ENCODE measurements around the gene CD69.

CD69 gene

DNA sequence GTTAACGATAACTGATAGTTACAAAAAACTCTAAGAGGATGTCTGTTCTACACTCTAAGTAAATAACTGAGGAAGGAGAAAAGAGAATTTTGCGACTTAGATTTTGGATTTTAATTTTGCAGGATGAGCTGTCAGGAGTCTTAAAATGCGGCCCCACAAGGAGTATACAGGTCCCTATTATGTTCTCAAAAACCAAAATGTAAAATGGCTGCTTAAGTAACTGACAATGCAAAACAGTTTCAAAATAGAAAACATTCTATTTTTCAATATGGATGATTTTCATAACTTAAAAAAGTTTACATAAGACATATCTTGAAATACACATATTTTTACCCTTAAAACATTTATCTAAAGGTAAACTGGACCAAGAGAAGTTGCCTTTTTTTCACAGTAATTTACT, 2.6 kb downstream of the CD69 start:
- peak overlapping the region; percentile 98 for H3K4me3 Mint-ChIP-seq
- peaks cover 72% of the 10 kb centered on the region for H3K36me3 Mint-ChIP-seq (ENCODE audit: low read depth)

DNA sequence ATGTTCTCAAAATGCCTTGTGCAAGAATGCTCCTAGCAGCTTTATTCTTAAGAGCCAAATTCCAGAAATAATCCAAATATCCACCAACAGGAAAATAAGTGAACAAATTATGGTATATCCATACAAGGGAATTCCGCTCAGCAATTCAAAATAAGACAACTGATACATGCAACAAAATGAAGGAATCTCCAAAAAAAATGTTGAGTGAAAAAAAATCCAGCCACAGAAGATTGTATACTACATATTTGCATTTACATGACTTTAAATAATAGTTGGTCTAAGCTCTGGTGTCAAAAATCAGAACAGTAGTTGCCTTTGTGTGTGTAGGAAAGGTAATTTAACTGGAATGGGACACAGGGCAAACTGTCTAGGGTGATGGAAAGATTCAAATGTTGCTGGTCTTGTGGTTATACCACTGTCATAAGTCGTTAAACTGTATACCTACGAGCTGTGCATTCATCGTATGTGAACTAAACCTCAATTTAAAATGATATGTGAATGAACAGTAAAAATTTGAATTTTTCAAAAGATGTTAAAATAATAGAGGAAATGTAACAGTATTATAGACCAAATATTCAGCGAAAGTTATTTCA, 3.2 kb downstream of the CD69 start:
- Mint-ChIP-seq H3K9me3 (no peaks in the 10 kb centered on the region), H3K4me3 (peak overlapping the region; percentile 98), H3K36me3 (ENCODE audit: low read depth) (peaks cover 78% of the 10 kb centered on the region), H3K4me1 (ENCODE audit: low read depth) (peaks cover 70% of the 10 kb centered on the region), H3K27ac (peak overlapping the region; percentile 94), H3K27me3 (no peaks in the 10 kb centered on the region)

More for the DNA sequence above, 2.6 kb downstream of the CD69 start:
- H3K4me1 Mint-ChIP-seq (ENCODE audit: low read depth), result peaks cover 67% of the 10 kb centered on the region
- peak overlapping the region; percentile 94 for H3K27ac Mint-ChIP-seq
- no peaks in the 10 kb centered on the region for H3K9me3 Mint-ChIP-seq
- H3K27me3 Mint-ChIP-seq, result no peaks in the 10 kb centered on the region

DNA sequence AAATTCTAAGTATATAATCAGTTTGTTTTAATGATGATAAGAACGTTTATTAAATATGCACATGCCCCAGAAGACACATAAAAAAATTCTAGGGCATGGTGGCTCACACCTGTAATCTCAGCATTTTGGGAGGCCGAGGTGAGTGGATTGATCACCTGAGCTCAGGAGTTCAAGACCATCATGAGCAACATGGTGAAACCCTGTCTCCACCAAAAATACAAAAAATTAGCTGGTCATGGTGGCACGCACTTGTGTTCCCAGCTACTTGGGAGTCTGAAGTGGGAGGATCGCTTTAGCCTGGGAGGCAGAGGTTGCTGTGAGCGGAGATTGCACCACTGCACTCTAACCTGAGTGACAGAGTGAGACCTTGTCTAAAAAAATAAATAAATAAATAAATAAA, 4.0 kb downstream of the CD69 start:
- Mint-ChIP-seq H3K4me1 (ENCODE audit: low read depth) (peaks cover 66% of the 10 kb centered on the region), H3K27me3 (no peaks in the 10 kb centered on the region), H3K9me3 (no peaks in the 10 kb centered on the region), H3K36me3 (ENCODE audit: low read depth) (peaks cover 82% of the 10 kb centered on the region), H3K4me3 (peak overlapping the region; percentile 98), H3K27ac (peak overlapping the region; percentile 94)

DNA sequence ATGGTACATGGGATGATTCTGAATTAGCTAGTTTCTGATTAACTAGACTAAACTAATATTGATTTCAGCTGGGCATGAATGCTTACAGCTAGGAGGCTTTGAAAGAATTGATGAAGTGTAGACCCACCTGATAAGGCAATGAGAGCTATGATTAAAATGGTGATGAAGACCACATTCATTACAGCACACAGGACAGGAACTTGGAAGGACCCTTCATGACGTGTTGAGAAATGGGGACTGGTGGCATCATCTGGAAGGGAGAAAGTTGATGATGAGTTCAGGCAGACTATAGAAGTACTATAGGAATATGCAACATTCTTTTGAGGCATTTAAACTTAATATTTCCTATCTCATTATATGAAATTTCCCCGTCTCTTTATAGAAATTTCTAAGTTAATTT, 4.5 kb downstream of the CD69 start:
- no peaks in the 10 kb centered on the region for H3K27me3 Mint-ChIP-seq
- H3K4me3 Mint-ChIP-seq, result peak overlapping the region; percentile 98
- peak overlapping the region; percentile 94 for H3K27ac Mint-ChIP-seq
- peaks cover 87% of the 10 kb centered on the region for H3K36me3 Mint-ChIP-seq (ENCODE audit: low read depth)
- H3K9me3 Mint-ChIP-seq, result no peaks in the 10 kb centered on the region
- H3K4me1 Mint-ChIP-seq (ENCODE audit: low read depth), result peaks cover 66% of the 10 kb centered on the region

DNA sequence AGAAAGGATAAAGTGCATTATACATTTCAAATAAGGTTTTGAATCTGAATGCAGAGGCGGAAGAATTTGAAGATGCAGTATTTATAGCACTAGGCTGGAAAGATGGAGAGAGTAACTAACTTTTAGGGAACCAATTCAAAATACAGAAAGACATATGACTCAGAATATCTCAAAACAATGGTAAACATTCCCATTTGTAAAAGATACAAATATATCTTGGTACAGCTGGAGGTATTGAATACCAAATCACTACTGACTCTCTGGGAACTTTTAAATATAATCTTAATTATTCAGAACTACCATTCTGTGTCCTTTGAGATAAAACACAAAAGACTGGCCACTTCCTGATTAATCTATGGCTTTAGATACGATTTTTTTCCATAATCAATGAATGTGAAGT, 5.1 kb downstream of the CD69 start:
- Mint-ChIP-seq H3K36me3 (ENCODE audit: low read depth) (peaks cover 87% of the 10 kb centered on the region), H3K4me1 (ENCODE audit: low read depth) (peaks cover 64% of the 10 kb centered on the region), H3K27me3 (no peaks in the 10 kb centered on the region), H3K9me3 (no peaks in the 10 kb centered on the region), H3K27ac (peak overlapping the region; percentile 88), H3K4me3 (peak overlapping the region; percentile 98)

DNA sequence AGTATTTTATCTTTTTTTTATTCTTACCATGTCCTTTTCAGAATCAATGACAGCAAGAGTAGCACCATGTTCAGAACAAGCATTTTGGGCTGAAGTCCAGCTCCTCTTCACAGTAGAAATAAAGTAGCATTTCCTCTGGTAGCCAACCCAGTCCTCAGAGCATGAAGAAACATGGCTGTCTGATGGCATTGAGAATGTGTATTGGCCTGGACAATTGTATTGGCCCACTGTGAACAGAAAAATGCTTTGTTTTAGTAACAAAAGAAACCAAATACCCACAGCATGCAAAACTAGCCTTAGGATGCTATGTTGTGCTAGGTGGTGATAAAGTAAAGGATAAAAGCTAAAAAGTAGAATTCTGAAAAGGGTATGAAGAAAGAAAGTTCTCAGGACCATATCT, 5.7 kb downstream of the CD69 start:
- Mint-ChIP-seq H3K4me1 (ENCODE audit: low read depth) (peaks cover 69% of the 10 kb centered on the region), H3K36me3 (ENCODE audit: low read depth) (peaks cover 84% of the 10 kb centered on the region), H3K27ac (peak overlapping the region; percentile 88), H3K4me3 (peak overlapping the region; percentile 98), H3K27me3 (no peaks in the 10 kb centered on the region), H3K9me3 (no peaks in the 10 kb centered on the region)

DNA sequence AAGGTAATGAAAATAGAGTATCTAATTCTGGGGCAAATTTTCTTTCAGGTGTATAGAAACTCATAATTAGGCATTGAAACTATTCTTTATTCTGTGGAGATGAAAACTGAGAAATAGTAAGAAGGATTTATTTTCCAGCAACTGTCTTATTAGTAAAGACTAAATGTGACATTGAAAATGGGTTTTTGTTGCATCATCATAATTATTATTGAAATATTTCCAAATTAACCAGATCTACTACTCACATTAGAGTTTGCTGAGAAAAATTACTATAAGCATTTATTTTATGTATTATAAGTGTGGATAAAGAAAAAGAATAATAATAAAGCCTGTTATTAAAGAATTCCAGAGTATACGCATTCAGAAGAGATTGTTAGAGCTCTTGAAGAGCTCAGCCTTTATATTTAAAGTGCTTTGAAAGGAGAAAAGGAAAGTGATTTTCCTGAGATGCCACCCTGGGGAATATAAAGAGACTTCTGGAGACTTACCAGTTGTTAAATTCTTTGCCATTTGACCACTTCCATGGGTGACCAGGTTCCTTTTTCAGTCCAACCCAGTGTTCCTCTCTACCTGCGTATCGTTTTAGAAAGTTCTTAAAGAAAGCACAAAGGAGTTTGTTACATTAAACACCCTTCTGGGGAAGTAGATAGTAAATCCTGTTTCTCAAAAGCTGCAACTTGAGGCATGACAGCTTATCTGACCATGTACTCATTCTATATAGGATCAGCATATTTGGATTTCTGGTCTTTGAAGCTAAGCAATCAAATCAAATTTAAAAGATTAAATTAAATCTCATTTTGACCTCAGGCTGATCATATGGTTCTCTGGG, 6.4 kb downstream of the CD69 start:
- H3K36me3 Mint-ChIP-seq (ENCODE audit: low read depth), result peaks cover 77% of the 10 kb centered on the region
- H3K4me3 Mint-ChIP-seq, result peak overlapping the region; percentile 98
- no peaks in the 10 kb centered on the region for H3K9me3 Mint-ChIP-seq
- H3K27me3 Mint-ChIP-seq, result no peaks in the 10 kb centered on the region
- peak overlapping the region; percentile 88 for H3K27ac Mint-ChIP-seq
- H3K4me1 Mint-ChIP-seq (ENCODE audit: low read depth), result peaks cover 72% of the 10 kb centered on the region

DNA sequence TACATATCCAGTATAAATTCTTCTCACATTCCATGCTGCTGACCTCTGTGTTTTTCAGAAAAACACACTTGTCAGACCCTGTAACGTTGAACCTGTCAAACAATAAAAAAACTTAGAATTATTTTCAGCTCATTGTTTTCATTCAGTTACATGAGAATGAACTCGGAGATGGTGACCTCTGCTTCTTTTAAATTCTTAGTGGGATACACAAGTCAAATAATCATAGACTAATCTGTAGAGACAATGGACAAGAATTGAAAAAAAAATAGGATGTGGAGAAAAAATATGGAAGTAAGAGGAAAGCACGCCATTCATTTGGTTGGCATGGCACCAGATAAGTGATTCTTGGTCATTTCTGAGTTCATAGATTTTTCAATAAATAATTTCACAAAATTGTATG, 7.2 kb downstream of the CD69 start:
- Mint-ChIP-seq H3K27me3 (no peaks in the 10 kb centered on the region), H3K4me3 (peak overlapping the region; percentile 78), H3K4me1 (ENCODE audit: low read depth) (peaks cover 76% of the 10 kb centered on the region), H3K36me3 (ENCODE audit: low read depth) (peaks cover 69% of the 10 kb centered on the region), H3K9me3 (no peaks in the 10 kb centered on the region), H3K27ac (peak overlapping the region; percentile 75)

DNA sequence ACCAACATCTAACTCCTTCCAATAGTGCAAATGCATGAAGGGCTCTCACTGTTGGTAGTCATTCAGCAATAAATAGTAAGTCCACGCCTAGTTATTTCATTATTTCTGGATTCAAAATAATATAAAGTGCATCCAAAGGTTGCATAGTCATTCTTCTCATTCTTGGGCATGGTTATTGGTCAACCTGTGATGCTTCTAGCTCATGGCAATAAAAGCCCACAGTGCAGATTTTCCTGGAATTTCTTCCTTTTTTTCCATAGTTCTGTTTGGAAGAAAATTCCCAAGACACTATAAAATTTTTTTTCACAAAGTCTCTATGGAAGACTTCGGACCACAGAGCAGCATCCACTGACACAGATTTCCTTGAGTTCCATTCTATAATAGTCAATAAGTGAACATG, 7.6 kb downstream of the CD69 start:
- peaks cover 77% of the 10 kb centered on the region for H3K4me1 Mint-ChIP-seq (ENCODE audit: low read depth)
- peaks cover 65% of the 10 kb centered on the region for H3K36me3 Mint-ChIP-seq (ENCODE audit: low read depth)

DNA sequence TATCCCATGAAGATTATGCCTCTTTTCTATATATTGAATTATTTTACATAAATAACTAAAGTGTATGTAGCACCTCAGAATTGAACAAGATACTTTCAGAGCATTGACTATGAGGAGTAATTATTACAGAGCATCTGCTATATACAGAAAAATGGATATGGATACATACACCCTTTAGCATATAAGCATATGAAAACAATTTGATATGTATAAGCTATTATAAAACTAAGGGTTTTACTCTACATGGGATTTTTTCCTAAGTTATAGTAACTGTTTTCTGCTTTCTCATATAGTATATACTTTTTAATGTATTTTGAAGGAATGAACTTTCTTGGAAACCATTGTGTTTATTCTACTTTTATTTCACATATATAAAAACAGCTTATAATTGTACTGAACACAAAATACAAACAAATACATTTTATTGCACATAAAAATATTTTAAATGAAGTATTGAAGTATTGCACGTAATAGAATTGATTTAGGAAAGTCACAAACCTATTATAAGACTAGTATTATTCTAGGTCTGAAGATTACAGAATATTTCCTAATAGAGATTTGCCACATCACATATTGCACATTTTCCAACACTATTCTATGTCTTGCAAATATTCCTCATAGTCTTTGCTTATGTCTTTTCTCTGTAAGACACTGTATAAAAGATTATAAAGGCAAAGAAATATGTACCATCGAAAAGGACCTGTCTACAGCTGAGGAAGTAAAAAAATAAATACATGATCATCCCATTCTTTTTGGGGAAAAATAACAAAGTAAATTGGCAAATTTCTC, 8.4 kb downstream of the CD69 start:
- Mint-ChIP-seq H3K4me1 (ENCODE audit: low read depth) (peaks cover 72% of the 10 kb centered on the region), H3K36me3 (ENCODE audit: low read depth) (peaks cover 57% of the 10 kb centered on the region)

More for the DNA sequence above, 7.6 kb downstream of the CD69 start:
- no peaks in the 10 kb centered on the region for H3K27me3 Mint-ChIP-seq
- H3K4me3 Mint-ChIP-seq, result peak overlapping the region; percentile 78
- peak overlapping the region; percentile 75 for H3K27ac Mint-ChIP-seq
- H3K9me3 Mint-ChIP-seq, result no peaks in the 10 kb centered on the region

DNA sequence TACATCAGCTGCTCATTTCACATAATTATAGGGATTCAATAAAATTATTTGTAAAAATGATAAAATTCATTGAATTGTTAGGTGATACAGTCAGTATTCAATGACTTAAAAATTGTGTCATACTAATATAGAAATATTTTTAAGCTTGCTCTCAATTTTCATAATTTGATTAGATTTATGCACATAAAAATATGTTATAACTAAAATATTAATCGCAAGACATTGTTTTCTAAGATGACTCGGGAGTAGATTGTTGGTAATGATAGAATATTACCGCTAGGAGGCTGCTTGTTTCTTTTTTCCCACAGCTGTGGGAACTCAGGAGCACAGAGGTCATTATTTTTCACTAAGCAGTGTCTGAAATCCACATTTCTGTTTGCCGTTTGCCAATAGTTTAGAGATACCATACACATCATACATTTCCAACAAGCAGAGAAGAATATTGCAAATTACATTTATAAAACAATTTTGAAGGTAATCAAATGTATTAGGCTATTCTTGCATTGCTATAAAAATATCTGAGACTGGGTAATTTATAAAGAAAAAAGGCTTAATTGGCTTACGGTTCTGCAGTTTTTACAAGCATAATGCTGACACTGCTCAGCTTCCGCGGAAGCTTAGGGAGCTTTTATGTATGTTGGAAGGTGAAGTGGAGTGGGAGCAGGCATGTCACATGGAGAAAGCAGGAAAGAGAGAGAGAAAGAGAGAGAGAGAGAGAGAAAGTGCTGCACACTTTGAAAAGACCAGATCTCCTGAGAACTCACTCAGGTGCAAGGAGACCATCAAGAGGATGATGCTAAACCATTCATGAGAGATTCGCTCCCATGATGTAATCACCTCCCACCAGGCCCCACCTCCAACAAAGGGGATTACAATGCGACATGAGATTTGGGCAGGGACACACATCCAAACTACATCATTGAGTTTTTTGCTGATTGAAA, 9.2 kb downstream of the CD69 start:
- Mint-ChIP-seq H3K9me3 (no peaks in the 10 kb centered on the region), H3K4me3 (peak overlapping the region; percentile 65), H3K27me3 (no peaks in the 10 kb centered on the region), H3K4me1 (ENCODE audit: low read depth) (peaks cover 64% of the 10 kb centered on the region), H3K36me3 (ENCODE audit: low read depth) (peaks cover 49% of the 10 kb centered on the region), H3K27ac (peak overlapping the region; percentile 78)

More for the DNA sequence above, 8.4 kb downstream of the CD69 start:
- no peaks in the 10 kb centered on the region for H3K27me3 Mint-ChIP-seq
- H3K27ac Mint-ChIP-seq, result peak overlapping the region; percentile 78
- H3K9me3 Mint-ChIP-seq, result no peaks in the 10 kb centered on the region
- peak overlapping the region; percentile 78 for H3K4me3 Mint-ChIP-seq

DNA sequence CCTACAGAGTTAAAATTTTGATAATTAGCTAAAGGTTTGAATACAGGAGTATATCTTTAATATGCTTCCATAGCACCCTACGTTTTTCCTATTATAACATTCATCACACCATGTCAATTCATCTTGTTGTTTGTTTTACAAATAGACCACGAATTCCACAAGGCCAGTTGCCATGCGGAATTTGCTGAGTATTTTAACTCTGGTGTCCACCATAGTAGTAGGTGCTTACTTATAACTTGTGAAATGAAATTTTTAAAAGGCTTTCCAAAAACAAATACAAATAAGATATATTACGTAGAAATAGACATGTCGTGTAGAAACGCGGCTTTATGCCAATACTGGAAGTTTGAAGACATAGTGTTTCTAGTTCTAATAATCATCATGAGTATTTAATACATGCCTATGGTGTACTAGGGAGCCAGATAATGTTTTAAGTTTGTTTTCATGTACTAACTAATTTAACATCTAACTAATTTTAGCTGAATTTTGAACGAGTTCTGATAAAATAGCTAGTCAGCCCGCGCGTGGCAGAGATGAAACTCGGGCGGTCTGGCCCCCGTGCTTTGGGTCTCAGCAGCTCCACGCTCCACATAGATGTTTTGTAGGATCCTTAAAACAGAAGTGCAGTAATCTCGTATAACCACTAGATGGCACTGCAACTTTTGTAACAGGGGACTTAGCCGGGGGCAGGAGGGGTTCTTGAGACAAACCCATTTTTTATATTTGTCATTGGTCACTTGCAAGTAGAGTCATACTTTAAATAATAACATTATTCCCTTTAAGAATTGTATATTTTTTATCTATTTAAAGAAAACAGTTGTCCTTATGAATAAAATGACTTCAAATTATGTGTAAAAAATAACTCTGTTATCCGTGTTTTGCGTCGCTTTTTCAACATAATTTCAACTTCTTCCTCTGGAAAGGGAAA, 10.2 kb downstream of the CD69 start:
- peaks cover 39% of the 10 kb centered on the region for H3K36me3 Mint-ChIP-seq (ENCODE audit: low read depth)
- no peaks in the 10 kb centered on the region for H3K9me3 Mint-ChIP-seq
- H3K27me3 Mint-ChIP-seq, result no peaks in the 10 kb centered on the region

DNA sequence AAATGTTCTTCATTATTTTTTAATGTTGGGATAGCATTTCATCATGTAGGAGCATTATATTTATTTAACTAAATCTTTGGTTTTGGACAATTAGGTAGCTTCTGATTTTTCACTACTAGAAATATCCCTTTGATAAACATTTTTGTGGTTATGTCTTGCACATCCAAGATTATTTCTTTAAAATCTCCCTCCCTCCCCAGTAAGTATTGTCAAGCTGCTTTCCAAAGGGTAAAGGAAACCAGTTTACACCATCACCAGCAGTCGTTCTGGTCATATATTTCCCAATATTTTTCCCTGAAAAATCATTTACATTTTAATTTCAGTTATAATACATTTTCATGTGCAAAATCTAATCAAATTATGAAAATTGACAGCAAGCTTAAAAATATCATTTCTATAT, 11.1 kb downstream of the CD69 start:
- Mint-ChIP-seq H3K9me3 (no peaks in the 10 kb centered on the region), H3K36me3 (ENCODE audit: low read depth) (peaks cover 30% of the 10 kb centered on the region), H3K27ac (no peak overlapping the region), H3K27me3 (no peaks in the 10 kb centered on the region), H3K4me3 (no peak overlapping the region), H3K4me1 (ENCODE audit: low read depth) (peaks cover 53% of the 10 kb centered on the region)

More for the DNA sequence above, 10.2 kb downstream of the CD69 start:
- peaks cover 55% of the 10 kb centered on the region for H3K4me1 Mint-ChIP-seq (ENCODE audit: low read depth)
- H3K27ac Mint-ChIP-seq, result no peak overlapping the region
- peak overlapping the region; percentile 61 for H3K4me3 Mint-ChIP-seq

Data from stimulated activated naive CD8-positive, alpha-beta T cell treated with anti-CD3 and anti-CD28 coated beads, Interleukin-15, Interleukin-2, amounts not matched to agents 100 ng/mL and 50 ng/mL, for 24 hours (primary cell).